GM23338 (cell line): ENCODE data around the gene SFRP2. TPM values are rescaled to one million over a fixed set of nuclear protein-coding genes. Genes with fewer than 3 reads are reported as not detected.

Source experiments
- ATAC-seq: fragments of 200-7000 bp; cut with Tn5 transposase; 3 replicates; pipeline ENCODE4 v1.9.1; 2020
- DNase-seq: peaks from one replicate; pipeline ENCODE4 v3.0.0-alpha.2; 2015; ENCODE audit warnings: low spot score
- H2AFZ ChIP-seq: fragments of 200-600 bp; sonication (generic); 2 replicates; pipeline ENCODE4 v1.8.0; 2016; ENCODE audit warnings: antibody characterized with exemption, mild to moderate bottlenecking, moderate library complexity
- H3F3A ChIP-seq: fragments of 200-600 bp; sonication (generic); replicated peaks from 2 replicates; pipeline ENCODE4 v1.8.0; 2017; ENCODE audit warnings: antibody characterized with exemption, mixed run types, low read depth
- H3K27ac ChIP-seq: fragments of 200-600 bp; sonication (generic); 2 replicates; pipeline ENCODE4 v1.6.1; 2016; ENCODE audit warnings: low read depth
- H3K27me3 ChIP-seq: fragments of 200-600 bp; sonication (generic); 2 replicates; pipeline ENCODE4 v1.8.0; 2016; ENCODE audit warnings: mild to moderate bottlenecking, mixed run types, moderate library complexity; ENCODE audit not compliant: insufficient read depth
- H3K36me3 ChIP-seq: fragments of 200-600 bp; sonication (generic); 2 replicates; pipeline ENCODE4 v1.8.0; 2016; ENCODE audit warnings: mild to moderate bottlenecking; ENCODE audit not compliant: insufficient read depth
- H3K4me1 ChIP-seq: fragments of 200-600 bp; sonication (generic); 2 replicates; pipeline ENCODE4 v1.8.0; 2016; ENCODE audit warnings: mild to moderate bottlenecking, moderate library complexity; ENCODE audit not compliant: insufficient read depth
- H3K4me2 ChIP-seq: fragments of 200-600 bp; sonication (generic); 2 replicates; pipeline ENCODE4 v1.7.1; 2017; ENCODE audit warnings: mixed run types
- H3K4me3 ChIP-seq: fragments of 200-600 bp; sonication (generic); 2 replicates; pipeline ENCODE4 v1.6.1; 2016; ENCODE audit warnings: mixed run types
- H3K79me2 ChIP-seq: fragments of 200-600 bp; sonication (generic); replicated peaks from 2 replicates; pipeline ENCODE4 v1.8.0; 2017; ENCODE audit warnings: mild to moderate bottlenecking; ENCODE audit not compliant: insufficient read depth
- H3K9me2 ChIP-seq: fragments of 200-600 bp; sonication (generic); 2 replicates; pipeline ENCODE4 v1.8.0; 2017; ENCODE audit not compliant: insufficient read depth
- H4K20me1 ChIP-seq: fragments of 200-600 bp; sonication (generic); replicated peaks from 2 replicates; pipeline ENCODE4 v1.8.0; 2017; ENCODE audit warnings: mild to moderate bottlenecking; ENCODE audit not compliant: insufficient read depth
- H3K27ac Mint-ChIP-seq: 2 replicates; pipeline ENCODE4 v1.8.0; 2020; ENCODE audit warnings: inconsistent platforms, mild to moderate bottlenecking, moderate library complexity, mixed read lengths
- H3K27me3 Mint-ChIP-seq: 3 replicates; pipeline ENCODE4 v1.8.0; 2022; ENCODE audit warnings: low read depth, mild to moderate bottlenecking, moderate library complexity, mixed read lengths, inconsistent platforms; ENCODE audit not compliant: insufficient read depth, poor library complexity
- H3K36me3 Mint-ChIP-seq: 3 replicates; pipeline ENCODE4 v1.8.0; 2021; ENCODE audit warnings: low read depth, mild to moderate bottlenecking, inconsistent platforms, moderate library complexity, mixed read lengths
- H3K4me1 Mint-ChIP-seq: 3 replicates; pipeline ENCODE4 v1.8.0; 2020; ENCODE audit warnings: mild to moderate bottlenecking, inconsistent platforms, mixed read lengths
- H3K4me3 Mint-ChIP-seq: 3 replicates; pipeline ENCODE4 v1.8.0; 2021; ENCODE audit warnings: moderate library complexity, mild to moderate bottlenecking, inconsistent platforms, mixed read lengths
- H3K9me3 Mint-ChIP-seq: 3 replicates; pipeline ENCODE4 v1.8.0; 2020; ENCODE audit warnings: moderate library complexity, mild to moderate bottlenecking, inconsistent platforms, mixed read lengths
- CREB1 ChIP-seq: fragments of 250-450 bp; sonication (Bioruptor Pico); IDR thresholded peaks from 2 replicates; pipeline ENCODE4 v1.5.0; 2020; ENCODE audit warnings: low read depth, mild to moderate bottlenecking, moderate library complexity
- EZH2 ChIP-seq: fragments of 200-600 bp; sonication (generic); IDR thresholded peaks from one replicate; pipeline ENCODE4 v1.8.0; 2017; ENCODE audit warnings: antibody characterized with exemption, mild to moderate bottlenecking, low read depth; ENCODE audit not compliant: unreplicated experiment
- NANOG ChIP-seq: IDR thresholded peaks from 2 replicates; pipeline ENCODE4 v1.6.1; 2016; ENCODE audit warnings: antibody characterized with exemption, borderline replicate concordance
- POLR2AphosphoS5 ChIP-seq: IDR thresholded peaks from 2 replicates; pipeline ENCODE4 v1.6.1; 2016; ENCODE audit warnings: antibody characterized with exemption, low read depth
- STAT1 ChIP-seq: IDR thresholded peaks from one replicate; pipeline ENCODE4 v1.6.1; 2016; ENCODE audit warnings: antibody characterized with exemption; ENCODE audit not compliant: unreplicated experiment
- ZNF114 ChIP-seq: fragments of 250-450 bp; sonication (Bioruptor Pico); IDR thresholded peaks from 2 replicates; pipeline ENCODE4 v1.5.0; 2020; ENCODE audit warnings: mild to moderate bottlenecking, moderate library complexity
- ZNF331 ChIP-seq: fragments of 250-450 bp; sonication (Bioruptor Pico); IDR thresholded peaks from 2 replicates; pipeline ENCODE4 v1.5.0; 2020; ENCODE audit warnings: low read depth, mild to moderate bottlenecking, moderate library complexity
- polyA plus RNA-seq: library from polyadenylated mRNA; unstranded; fragments of >200 nt; fragmentation: Nextera tagmentation; extraction: Ambion mirVana; gene quantifications from 2 replicates; pipeline ENCODE4 v1.2.1, GENCODE V29; 2016
- total RNA-seq: library from RNA; depleted of rRNA; stranded (reverse); fragments of >200 nt; shearing (Covaris generic); gene quantifications from 2 replicates; pipeline ENCODE4 v1.2.3, GENCODE V29; 2014
- TF ChIP-seq, protein P1 (sequence below): IDR thresholded peaks from one replicate; pipeline ENCODE4 v1.6.1; 2018; ENCODE audit warnings: antibody characterized with exemption; ENCODE audit not compliant: unreplicated experiment
- TF ChIP-seq, protein P2 (sequence below), 2 experiments: fragments of 200-600 bp in 1 of 2; sonication (generic) in 1 of 2; conservative IDR thresholded peaks; 2 replicates each; pipeline versions ENCODE4 v1.5.1 to v1.6.1; 2016 to 2017; ENCODE audit warnings: antibody characterized with exemption in 2 of 2, low read depth in 2 of 2, mild to moderate bottlenecking in 2 of 2, moderate library complexity in 1 of 2

The SFRP2 gene
- total and polyA plus RNA-seq, 2 experiments from 2014 or later: 219 to 286 TPM

DNA sequence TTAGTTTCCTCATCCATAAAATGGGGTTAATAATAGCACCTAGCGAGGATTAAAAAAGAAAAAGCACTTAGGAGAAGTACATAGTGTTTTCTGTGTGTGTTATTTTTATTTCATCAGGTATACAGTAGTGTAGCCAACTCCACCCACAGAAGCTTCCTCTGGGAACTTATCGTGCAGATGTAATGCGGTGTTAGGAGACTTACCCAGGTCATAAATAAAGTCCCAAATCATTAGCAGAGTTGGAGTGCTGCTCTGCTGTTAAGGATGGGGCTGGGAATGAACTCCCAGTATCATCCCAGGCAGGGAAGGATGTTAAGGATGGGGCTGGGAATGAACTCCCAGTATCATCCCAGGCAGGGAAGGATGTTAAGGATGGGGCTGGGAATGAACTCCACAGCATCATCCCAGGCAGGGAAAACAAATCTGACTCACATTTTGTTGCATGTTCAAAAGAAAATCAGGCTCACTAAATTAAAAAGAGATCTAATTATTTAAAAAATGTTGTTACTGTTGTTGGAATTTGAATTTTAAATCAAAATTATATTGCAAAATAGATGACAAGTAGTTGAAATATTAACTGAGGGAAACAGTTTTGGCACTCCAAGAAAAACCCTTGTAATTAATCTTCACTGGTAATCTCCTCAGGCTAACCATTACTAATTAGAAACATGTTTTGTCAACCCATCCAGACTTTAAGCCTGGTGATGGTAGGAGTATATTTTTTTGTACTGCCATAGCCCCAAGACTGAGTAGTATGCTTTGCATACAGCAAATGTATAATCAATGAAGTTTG, 10.2 kb upstream of the SFRP2 start:
- no peak overlapping the region for H3K4me2 ChIP-seq
- no peak overlapping the region for H2AFZ ChIP-seq
- Mint-ChIP-seq H3K9me3 (no peaks in the 10 kb centered on the region), H3K4me1 (peaks cover 19% of the 10 kb centered on the region), H3K27ac (no peak overlapping the region; the same call in 1 of the 2 replicates), H3K36me3 (no peaks in the 10 kb centered on the region), H3K27me3 (peaks cover 2% of the 10 kb centered on the region), H3K4me3 (no peak overlapping the region)
- no peaks in the 10 kb centered on the region for H4K20me1 ChIP-seq
- no peaks in the 10 kb centered on the region for H3F3A ChIP-seq
- H3K27ac ChIP-seq: no peak overlapping the region
- H3K9me2 ChIP-seq: no peaks in the 10 kb centered on the region
- H3K4me3 ChIP-seq: no peak overlapping the region
- DNase-seq: no peak
- no peak for ATAC-seq
- no peaks in the 10 kb centered on the region for H3K79me2 ChIP-seq
- no peaks in the 10 kb centered on the region for H3K27me3 ChIP-seq
- H3K4me1 ChIP-seq: peaks cover 9% of the 10 kb centered on the region; the same call in 1 of the 2 replicates
- no peak for TF ChIP-seq POLR2AphosphoS5
- TF ChIP-seq, protein P1, sequence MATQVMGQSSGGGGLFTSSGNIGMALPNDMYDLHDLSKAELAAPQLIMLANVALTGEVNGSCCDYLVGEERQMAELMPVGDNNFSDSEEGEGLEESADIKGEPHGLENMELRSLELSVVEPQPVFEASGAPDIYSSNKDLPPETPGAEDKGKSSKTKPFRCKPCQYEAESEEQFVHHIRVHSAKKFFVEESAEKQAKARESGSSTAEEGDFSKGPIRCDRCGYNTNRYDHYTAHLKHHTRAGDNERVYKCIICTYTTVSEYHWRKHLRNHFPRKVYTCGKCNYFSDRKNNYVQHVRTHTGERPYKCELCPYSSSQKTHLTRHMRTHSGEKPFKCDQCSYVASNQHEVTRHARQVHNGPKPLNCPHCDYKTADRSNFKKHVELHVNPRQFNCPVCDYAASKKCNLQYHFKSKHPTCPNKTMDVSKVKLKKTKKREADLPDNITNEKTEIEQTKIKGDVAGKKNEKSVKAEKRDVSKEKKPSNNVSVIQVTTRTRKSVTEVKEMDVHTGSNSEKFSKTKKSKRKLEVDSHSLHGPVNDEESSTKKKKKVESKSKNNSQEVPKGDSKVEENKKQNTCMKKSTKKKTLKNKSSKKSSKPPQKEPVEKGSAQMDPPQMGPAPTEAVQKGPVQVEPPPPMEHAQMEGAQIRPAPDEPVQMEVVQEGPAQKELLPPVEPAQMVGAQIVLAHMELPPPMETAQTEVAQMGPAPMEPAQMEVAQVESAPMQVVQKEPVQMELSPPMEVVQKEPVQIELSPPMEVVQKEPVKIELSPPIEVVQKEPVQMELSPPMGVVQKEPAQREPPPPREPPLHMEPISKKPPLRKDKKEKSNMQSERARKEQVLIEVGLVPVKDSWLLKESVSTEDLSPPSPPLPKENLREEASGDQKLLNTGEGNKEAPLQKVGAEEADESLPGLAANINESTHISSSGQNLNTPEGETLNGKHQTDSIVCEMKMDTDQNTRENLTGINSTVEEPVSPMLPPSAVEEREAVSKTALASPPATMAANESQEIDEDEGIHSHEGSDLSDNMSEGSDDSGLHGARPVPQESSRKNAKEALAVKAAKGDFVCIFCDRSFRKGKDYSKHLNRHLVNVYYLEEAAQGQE: no peak
- TF ChIP-seq CREB1: no peak
- TF ChIP-seq ZNF114 (CRISPR knock-in tag): no peak
- TF ChIP-seq NANOG: no peak
- no peak for TF ChIP-seq ZNF331 (CRISPR knock-in tag)
- TF ChIP-seq EZH2: no peak
- no peak for TF ChIP-seq STAT1
- no peaks in the 10 kb centered on the region for H3K36me3 ChIP-seq

DNA sequence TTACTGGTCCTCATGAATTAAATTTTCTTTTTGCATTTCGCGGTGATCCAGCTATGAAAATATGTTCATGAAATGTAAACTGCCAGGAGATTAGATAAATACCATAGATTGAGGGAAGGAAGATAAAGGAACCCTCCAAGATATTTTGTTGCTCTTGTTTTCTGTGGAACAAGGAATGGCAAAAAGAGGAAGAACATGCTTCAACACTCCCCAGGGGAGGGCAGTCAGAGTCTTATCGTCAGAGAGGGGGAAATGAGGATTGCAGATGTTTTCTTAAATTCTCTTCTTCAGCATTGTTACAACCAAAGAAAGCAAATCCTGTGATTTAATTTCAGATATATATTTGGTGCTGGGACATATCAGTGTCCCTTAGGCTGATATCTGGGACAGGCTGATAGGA, 9.5 kb upstream of the SFRP2 start:
- peaks cover 26% of the 10 kb centered on the region for H3K4me1 Mint-ChIP-seq
- Histone ChIP-seq H3K4me1 (peaks cover 16% of the 10 kb centered on the region; the same call in 1 of the 2 replicates), H3K4me2 (no peak overlapping the region), H3F3A (no peaks in the 10 kb centered on the region), H2AFZ (no peak overlapping the region), H3K27me3 (no peaks in the 10 kb centered on the region), H3K27ac (no peak overlapping the region), H3K36me3 (no peaks in the 10 kb centered on the region), H3K9me2 (no peaks in the 10 kb centered on the region), H3K4me3 (no peak overlapping the region), H3K79me2 (no peaks in the 10 kb centered on the region), H4K20me1 (no peaks in the 10 kb centered on the region)
- H3K36me3 Mint-ChIP-seq: no peaks in the 10 kb centered on the region
- DNase-seq (no peak), ATAC-seq (no peak)
- peaks cover 3% of the 10 kb centered on the region for H3K27me3 Mint-ChIP-seq
- H3K27ac Mint-ChIP-seq: no peak overlapping the region
- no peak overlapping the region for H3K4me3 Mint-ChIP-seq
- TF ChIP-seq, protein P2, sequence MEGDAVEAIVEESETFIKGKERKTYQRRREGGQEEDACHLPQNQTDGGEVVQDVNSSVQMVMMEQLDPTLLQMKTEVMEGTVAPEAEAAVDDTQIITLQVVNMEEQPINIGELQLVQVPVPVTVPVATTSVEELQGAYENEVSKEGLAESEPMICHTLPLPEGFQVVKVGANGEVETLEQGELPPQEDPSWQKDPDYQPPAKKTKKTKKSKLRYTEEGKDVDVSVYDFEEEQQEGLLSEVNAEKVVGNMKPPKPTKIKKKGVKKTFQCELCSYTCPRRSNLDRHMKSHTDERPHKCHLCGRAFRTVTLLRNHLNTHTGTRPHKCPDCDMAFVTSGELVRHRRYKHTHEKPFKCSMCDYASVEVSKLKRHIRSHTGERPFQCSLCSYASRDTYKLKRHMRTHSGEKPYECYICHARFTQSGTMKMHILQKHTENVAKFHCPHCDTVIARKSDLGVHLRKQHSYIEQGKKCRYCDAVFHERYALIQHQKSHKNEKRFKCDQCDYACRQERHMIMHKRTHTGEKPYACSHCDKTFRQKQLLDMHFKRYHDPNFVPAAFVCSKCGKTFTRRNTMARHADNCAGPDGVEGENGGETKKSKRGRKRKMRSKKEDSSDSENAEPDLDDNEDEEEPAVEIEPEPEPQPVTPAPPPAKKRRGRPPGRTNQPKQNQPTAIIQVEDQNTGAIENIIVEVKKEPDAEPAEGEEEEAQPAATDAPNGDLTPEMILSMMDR (conservative IDR thresholded peaks at IDR 0.05; ENCODE audit: low read depth in 2 of 2): peak in 1 of 2 experiments; percentile 37; a peak in 2 of 4 replicates
- TF ChIP-seq ZNF114 (CRISPR knock-in tag): no peak
- H3K9me3 Mint-ChIP-seq: no peaks in the 10 kb centered on the region
